GM12878 (cell line): ENCODE results near the gene NPIPB6. TPM values are rescaled to one million over a fixed set of nuclear protein-coding genes. Genes with fewer than 3 reads are reported as not detected.

ENCODE experiments used
- ATAC-seq: fragments of 200-7000 bp; cut with Tn5 transposase; 3 replicates; pipeline ENCODE4 v1.9.1; 2020; ENCODE audit warnings: mild to moderate bottlenecking, moderate library complexity
- BruUV-seq: library from RNA; stranded (reverse); fragments of 400-500 nt; replicated peaks from 2 replicates; lab custom pipeline; 2021; lab: Mats Ljungman, UMichigan
- CTCF ChIA-PET: fragments of 300-600 bp; sonication (Branson Sonifier 250); formaldehyde crosslinking; extraction: SDS; loops from one replicate; lab custom pipeline; 2021; ENCODE audit warnings: inconsistent platforms; lab: Yijun Ruan, JAX
- POLR2A ChIA-PET: fragments of 350-600 bp; formaldehyde crosslinking; extraction: SDS; loops from one replicate; lab custom pipeline; 2021; ENCODE audit warnings: inconsistent platforms; lab: Charles Lee
- RAD21 ChIA-PET: fragments of 300-600 bp; sonication (Branson Sonifier 250); formaldehyde crosslinking; loops from one replicate; lab custom pipeline; 2023; ENCODE audit warnings: antibody characterized with exemption; ENCODE audit not compliant: unreplicated experiment; lab: Charles Lee
- SMC1A ChIA-PET: fragments of 300-600 bp; sonication (Branson Sonifier 250); formaldehyde crosslinking; loops from one replicate; lab custom pipeline; 2023; ENCODE audit not compliant: unreplicated experiment, uncharacterized antibody; lab: Charles Lee
- DNase-seq: peaks from one replicate; pipeline ENCODE4 v3.0.0-alpha.2; 2011; ENCODE audit warnings: low read depth, low spot score
- FAIRE-seq: peaks from 3 replicates; lab custom pipeline; 2011; peaks lifted over from hg19 to GRCh38; lab: Jason Lieb, UNC
- H2AFZ ChIP-seq: 2 replicates; pipeline ENCODE4 v1.6.0; 2011; ENCODE audit warnings: low read depth, low read length, control low read depth; ENCODE audit not compliant: control insufficient read depth
- H3K27ac ChIP-seq: 2 replicates; pipeline ENCODE4 v1.5.1; 2011; ENCODE audit warnings: control low read depth; ENCODE audit not compliant: control insufficient read depth, insufficient read depth
- H3K27me3 ChIP-seq, 2 experiments: replicated peaks in 1 of 2; 2 replicates each; pipeline versions ENCODE4 v1.6.0 to v1.6.1; 2011; ENCODE audit warnings: low read length in 1 of 2; ENCODE audit not compliant: control insufficient read depth in 2 of 2, insufficient read depth in 2 of 2
- H3K36me3 ChIP-seq, 2 experiments: 2 replicates each; pipeline ENCODE4 v1.5.1; 2011; ENCODE audit warnings: low read length in 1 of 2; ENCODE audit not compliant: control insufficient read depth in 2 of 2, insufficient read depth in 2 of 2
- H3K4me1 ChIP-seq: 2 replicates; pipeline ENCODE4 v1.6.1; 2011; ENCODE audit warnings: mild to moderate bottlenecking, low read length, moderate library complexity, mixed read lengths; ENCODE audit not compliant: control insufficient read depth, insufficient read depth
- H3K4me2 ChIP-seq: 2 replicates; pipeline ENCODE4 v1.6.0; 2011; ENCODE audit warnings: control low read depth; ENCODE audit not compliant: control insufficient read depth, insufficient read depth
- H3K4me3 ChIP-seq: fragments of 200-600 bp; sonication (generic); 2 replicates; pipeline ENCODE4 v1.5.1; 2016
- H3K79me2 ChIP-seq: 2 replicates; pipeline ENCODE4 v1.6.0; 2011; ENCODE audit warnings: low read length; ENCODE audit not compliant: control insufficient read depth, insufficient read depth
- H3K9ac ChIP-seq: 2 replicates; pipeline ENCODE4 v1.8.0; 2011; ENCODE audit warnings: low read length, control low read depth, mixed read lengths; ENCODE audit not compliant: control insufficient read depth, insufficient read depth
- H3K9me3 ChIP-seq: replicated peaks from 3 replicates; pipeline ENCODE4 v1.5.1; 2011; ENCODE audit warnings: mild to moderate bottlenecking, low read length; ENCODE audit not compliant: control insufficient read depth, insufficient read depth
- H4K20me1 ChIP-seq: 2 replicates; pipeline ENCODE4 v1.6.0; 2011; ENCODE audit not compliant: control insufficient read depth, insufficient read depth
- CEBPB ChIP-seq, 2 experiments: fragments of 150-350 bp in 1 of 2; IDR thresholded peaks; 2 replicates each; pipeline ENCODE4 v1.6.1; 2012 to 2014; ENCODE audit warnings: low read depth in 2 of 2, low read length in 2 of 2, borderline replicate concordance in 1 of 2, inconsistent platforms in 1 of 2
- CHD1 ChIP-seq: IDR thresholded peaks from 2 replicates; pipeline ENCODE4 v1.6.1; 2012; ENCODE audit warnings: low read depth, low read length, improper control_type of control experiment
- HDGF ChIP-seq: fragments of 450-650 bp; IDR thresholded peaks from 2 replicates; pipeline ENCODE4 v1.6.1; 2016; ENCODE audit warnings: antibody characterized with exemption
- IKZF2 ChIP-seq, 2 experiments: fragments of 450-650 bp; IDR thresholded peaks; 2 replicates each; pipeline ENCODE4 v1.6.1; 2017; ENCODE audit warnings: mild to moderate bottlenecking in 2 of 2, moderate library complexity in 2 of 2
- JUNB ChIP-seq: IDR thresholded peaks from 2 replicates; pipeline ENCODE4 v1.6.1; 2016; ENCODE audit warnings: antibody characterized with exemption, mild to moderate bottlenecking
- JUND ChIP-seq: IDR thresholded peaks from 2 replicates; pipeline ENCODE4 v1.6.1; 2012; ENCODE audit warnings: low read depth, mild to moderate bottlenecking, low read length, improper control_type of control experiment, moderate library complexity
- MYB ChIP-seq: fragments of 150-350 bp; IDR thresholded peaks from 2 replicates; pipeline ENCODE4 v1.6.1; 2014; ENCODE audit warnings: mild to moderate bottlenecking, low read depth, low read length, borderline replicate concordance
- NFIC ChIP-seq: IDR thresholded peaks from 2 replicates; pipeline ENCODE4 v1.6.1; 2012; ENCODE audit warnings: low read depth, mild to moderate bottlenecking, inconsistent platforms, low read length, moderate library complexity
- NFXL1 ChIP-seq: fragments of 450-650 bp; IDR thresholded peaks from 2 replicates; pipeline ENCODE4 v1.6.1; 2017; ENCODE audit warnings: antibody characterized with exemption, mild to moderate bottlenecking, borderline replicate concordance
- PAX5 ChIP-seq: IDR thresholded peaks from 2 replicates; pipeline ENCODE4 v1.6.1; 2011; ENCODE audit warnings: low read depth, low read length, borderline replicate concordance
- SMC3 ChIP-seq: IDR thresholded peaks from 2 replicates; pipeline ENCODE4 v1.6.1; 2011; ENCODE audit warnings: low read length, improper control_type of control experiment, borderline replicate concordance
- SRF ChIP-seq, 2 experiments: IDR thresholded peaks; 2 replicates each; pipeline ENCODE4 v1.6.1; 2011; ENCODE audit warnings: low read depth in 2 of 2, low read length in 2 of 2, mild to moderate bottlenecking in 1 of 2, moderate library complexity in 1 of 2
- WGBS: methylation state at CpG from one replicate; pipeline ENCODE4 v1.1.6; 2016; ENCODE audit warnings: low lambda C conversion rate; ENCODE audit not compliant: insufficient replicate concordance, insufficient coverage; ENCODE audit errors: missing lambda C conversion rate; 5-methylcytosine and 5-hydroxymethylcytosine counted together
- in situ Hi-C: fragments of 300-500 bp; cut with MboI; formaldehyde crosslinking; loops from 9 replicates; pipeline ENCODE4 v1.14.3; 2018; ENCODE audit warnings: mixed read lengths
- intact Hi-C: fragments of 100-400 bp; cut with micrococcal nuclease; formaldehyde crosslinking; loops from one replicate; pipeline ENCODE4 v1.14.2; 2022; ENCODE audit not compliant: unreplicated experiment
- polyA plus RNA-seq, 11 experiments: library from polyadenylated mRNA; depleted of rRNA in 4 of 11; unstranded in 6 of 11; stranded (reverse) in 5 of 11; fragments of >200 nt; fragmentation: Nextera tagmentation in 4 of 11; fragmentation: Illumina TruSeq in 1 of 11; extraction: Ambion mirVana in 4 of 11; extraction: Trizol in 1 of 11; gene quantifications; 1 replicate in 1 of 11; 2 replicates in 10 of 11; pipeline versions ENCODE4 v1.2.1 to v1.2.3, GENCODE V29; 2011 to 2016; ENCODE audit warnings: inconsistent platforms in 2 of 11, missing spikeins in 2 of 11, low read depth in 1 of 11
- total RNA-seq, 4 experiments: library from RNA; depleted of rRNA in 3 of 4; stranded (reverse); fragments of >200 nt in 3 of 4; fragmentation: Illumina TruSeq in 1 of 4; extraction: Trizol in 1 of 4; gene quantifications; 2 replicates each; pipeline versions ENCODE4 v1.2.1 to v1.2.3, GENCODE V29; 2013 to 2021
- TF ChIP-seq, protein P1 (sequence below): IDR thresholded peaks from 2 replicates; pipeline ENCODE4 v1.6.1; 2011; ENCODE audit warnings: borderline replicate concordance, low read depth, mild to moderate bottlenecking, moderate library complexity, low read length; ENCODE audit not compliant: insufficient read depth, poor library complexity, severe bottlenecking
- TF ChIP-seq, protein P2 (sequence below): fragments of 450-650 bp; IDR thresholded peaks from 2 replicates; pipeline ENCODE4 v1.6.1; 2018; ENCODE audit warnings: mild to moderate bottlenecking, low read depth, moderate library complexity; ENCODE audit not compliant: partially characterized antibody
- TF ChIP-seq, protein P3 (sequence below), 3 experiments: IDR thresholded peaks in 2 of 3; conservative IDR thresholded peaks in 1 of 3; 2 replicates each; pipeline ENCODE4 v1.5.1; 2011; ENCODE audit warnings: low read depth in 3 of 3, low read length in 3 of 3, mild to moderate bottlenecking in 3 of 3, control low read depth in 2 of 3, moderate library complexity in 2 of 3, inconsistent platforms in 1 of 3, mixed read lengths in 1 of 3; ENCODE audit not compliant: control insufficient read depth in 2 of 3, insufficient read depth in 1 of 3; ENCODE audit errors: extremely low read depth in 1 of 3

The NPIPB6 gene
- total and polyA plus RNA-seq, 10 of the 15 experiments (the other 5 are each of a cell fraction or from before 2014, with no cell fraction given): 0.24 to 0.76 (median 0.44) TPM; not detected in 5

DNA sequence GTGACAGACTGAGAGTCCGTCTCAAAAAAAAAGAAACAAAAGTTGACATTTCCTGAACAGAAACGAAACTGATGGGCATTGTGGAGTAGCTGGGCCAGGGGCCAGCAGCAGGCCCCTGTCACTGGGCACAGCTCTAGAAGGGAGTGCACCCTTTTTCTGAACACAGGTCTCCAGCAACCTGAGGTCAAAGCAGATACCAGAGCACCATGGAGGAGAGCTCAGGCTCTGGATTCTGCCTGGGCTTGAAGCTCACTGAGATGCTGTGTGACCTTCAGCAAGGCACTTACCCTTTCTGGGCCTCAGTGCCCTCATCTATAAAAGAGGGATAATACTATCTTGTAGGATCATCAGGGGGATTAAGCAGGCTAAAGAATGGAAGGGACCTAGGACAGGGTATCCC is 66.0 kb downstream of the NPIPB6 start:
- H4K20me1 ChIP-seq: no peaks in the 10 kb centered on the region
- no peak overlapping the region for H2AFZ ChIP-seq
- FAIRE-seq (no peak), DNase-seq (no peak)
- H3K27ac ChIP-seq: no peak overlapping the region
- H3K9ac ChIP-seq: no peak overlapping the region
- peaks cover 2 to 11% of the 10 kb centered on the region in 2 experiments; a peak in 2 of 4 replicates for H3K27me3 ChIP-seq
- no peaks in the 10 kb centered on the region for H3K36me3 ChIP-seq
- intact Hi-C loops: no loop called here
- TF ChIP-seq PAX5 (no peak), JUND (no peak), SRF (IDR thresholded peaks at IDR 0.05; ENCODE audit: low read depth in 2 of 2, low read length in 2 of 2) (no peak), NFXL1 (no peak), JUNB (no peak), NFIC (no peak), IKZF2 (IDR thresholded peaks at IDR 0.05) (no peak), CEBPB (IDR thresholded peaks at IDR 0.05; ENCODE audit: borderline replicate concordance in 1 of 2, low read depth in 2 of 2, low read length in 2 of 2) (no peak), SMC3 (no peak), HDGF (no peak), MYB (no peak), CHD1 (no peak)
- TF ChIP-seq, protein P1, sequence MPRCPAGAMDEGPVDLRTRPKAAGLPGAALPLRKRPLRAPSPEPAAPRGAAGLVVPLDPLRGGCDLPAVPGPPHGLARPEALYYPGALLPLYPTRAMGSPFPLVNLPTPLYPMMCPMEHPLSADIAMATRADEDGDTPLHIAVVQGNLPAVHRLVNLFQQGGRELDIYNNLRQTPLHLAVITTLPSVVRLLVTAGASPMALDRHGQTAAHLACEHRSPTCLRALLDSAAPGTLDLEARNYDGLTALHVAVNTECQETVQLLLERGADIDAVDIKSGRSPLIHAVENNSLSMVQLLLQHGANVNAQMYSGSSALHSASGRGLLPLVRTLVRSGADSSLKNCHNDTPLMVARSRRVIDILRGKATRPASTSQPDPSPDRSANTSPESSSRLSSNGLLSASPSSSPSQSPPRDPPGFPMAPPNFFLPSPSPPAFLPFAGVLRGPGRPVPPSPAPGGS: no peak
- TF ChIP-seq, protein P2, sequence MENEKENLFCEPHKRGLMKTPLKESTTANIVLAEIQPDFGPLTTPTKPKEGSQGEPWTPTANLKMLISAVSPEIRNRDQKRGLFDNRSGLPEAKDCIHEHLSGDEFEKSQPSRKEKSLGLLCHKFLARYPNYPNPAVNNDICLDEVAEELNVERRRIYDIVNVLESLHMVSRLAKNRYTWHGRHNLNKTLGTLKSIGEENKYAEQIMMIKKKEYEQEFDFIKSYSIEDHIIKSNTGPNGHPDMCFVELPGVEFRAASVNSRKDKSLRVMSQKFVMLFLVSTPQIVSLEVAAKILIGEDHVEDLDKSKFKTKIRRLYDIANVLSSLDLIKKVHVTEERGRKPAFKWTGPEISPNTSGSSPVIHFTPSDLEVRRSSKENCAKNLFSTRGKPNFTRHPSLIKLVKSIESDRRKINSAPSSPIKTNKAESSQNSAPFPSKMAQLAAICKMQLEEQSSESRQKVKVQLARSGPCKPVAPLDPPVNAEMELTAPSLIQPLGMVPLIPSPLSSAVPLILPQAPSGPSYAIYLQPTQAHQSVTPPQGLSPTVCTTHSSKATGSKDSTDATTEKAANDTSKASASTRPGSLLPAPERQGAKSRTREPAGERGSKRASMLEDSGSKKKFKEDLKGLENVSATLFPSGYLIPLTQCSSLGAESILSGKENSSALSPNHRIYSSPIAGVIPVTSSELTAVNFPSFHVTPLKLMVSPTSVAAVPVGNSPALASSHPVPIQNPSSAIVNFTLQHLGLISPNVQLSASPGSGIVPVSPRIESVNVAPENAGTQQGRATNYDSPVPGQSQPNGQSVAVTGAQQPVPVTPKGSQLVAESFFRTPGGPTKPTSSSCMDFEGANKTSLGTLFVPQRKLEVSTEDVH: no peak
- TF ChIP-seq, protein P3, sequence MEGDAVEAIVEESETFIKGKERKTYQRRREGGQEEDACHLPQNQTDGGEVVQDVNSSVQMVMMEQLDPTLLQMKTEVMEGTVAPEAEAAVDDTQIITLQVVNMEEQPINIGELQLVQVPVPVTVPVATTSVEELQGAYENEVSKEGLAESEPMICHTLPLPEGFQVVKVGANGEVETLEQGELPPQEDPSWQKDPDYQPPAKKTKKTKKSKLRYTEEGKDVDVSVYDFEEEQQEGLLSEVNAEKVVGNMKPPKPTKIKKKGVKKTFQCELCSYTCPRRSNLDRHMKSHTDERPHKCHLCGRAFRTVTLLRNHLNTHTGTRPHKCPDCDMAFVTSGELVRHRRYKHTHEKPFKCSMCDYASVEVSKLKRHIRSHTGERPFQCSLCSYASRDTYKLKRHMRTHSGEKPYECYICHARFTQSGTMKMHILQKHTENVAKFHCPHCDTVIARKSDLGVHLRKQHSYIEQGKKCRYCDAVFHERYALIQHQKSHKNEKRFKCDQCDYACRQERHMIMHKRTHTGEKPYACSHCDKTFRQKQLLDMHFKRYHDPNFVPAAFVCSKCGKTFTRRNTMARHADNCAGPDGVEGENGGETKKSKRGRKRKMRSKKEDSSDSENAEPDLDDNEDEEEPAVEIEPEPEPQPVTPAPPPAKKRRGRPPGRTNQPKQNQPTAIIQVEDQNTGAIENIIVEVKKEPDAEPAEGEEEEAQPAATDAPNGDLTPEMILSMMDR (IDR thresholded peaks at IDR 0.05 in 2 of 3, conservative IDR thresholded peaks at IDR 0.05 in 1 of 3; ENCODE audit: control insufficient read depth in 2 of 3, extremely low read depth in 1 of 3, insufficient read depth in 1 of 3, low read depth in 3 of 3, low read length in 3 of 3): no peak
- TF ChIP-seq, all 136 proteins: peak for 0
- Histone ChIP-seq H3K9me3 (no peaks in the 10 kb centered on the region), H3K4me2 (no peak overlapping the region), H3K79me2 (no peaks in the 10 kb centered on the region), H3K4me3 (no peak overlapping the region), H3K4me1 (peaks cover 4% of the 10 kb centered on the region; the same call in 1 of the 2 replicates)
- ChIA-PET CTCF (interaction anchor here (0.9 kb wide), 1 partner anchor 19 kb away, joined by 4 read pairs; no protein-coding TSS in a partner anchor), RAD21 (no interaction called here), SMC1A (no interaction called here), POLR2A (no interaction called here)
- WGBS: 0% methylated on average over 2 of the region's 2 CpGs
- no TSS peak for BruUV-seq
- in situ Hi-C loops: no loop called here
- no peak for ATAC-seq
